Osteoblast (primary cell): ENCODE results near the gene M1AP. TPM values are rescaled to one million over a fixed set of nuclear protein-coding genes. Genes with fewer than 3 reads are reported as not detected.
A peak's percentile ranks its signal among the peaks of the same experiment; 100 is the strongest.

Source experiments
- DNase-seq: peaks from one replicate; pipeline ENCODE4 v3.0.0; 2011; ENCODE audit warnings: low spot score, mixed read lengths; ENCODE audit not compliant: insufficient read length; ENCODE audit errors: missing footprints
- H2AFZ ChIP-seq: 2 replicates; pipeline ENCODE4 v1.6.0; 2011; ENCODE audit warnings: mild to moderate bottlenecking, low read length
- H3K27ac ChIP-seq: 2 replicates; pipeline ENCODE4 v1.5.1; 2011; ENCODE audit warnings: mild to moderate bottlenecking, low read depth, low read length, moderate library complexity
- H3K27me3 ChIP-seq: 2 replicates; pipeline ENCODE4 v1.6.0; 2012; ENCODE audit warnings: mild to moderate bottlenecking, control low read depth, inconsistent platforms, low read length, moderate library complexity; ENCODE audit not compliant: insufficient read depth
- H3K36me3 ChIP-seq: 2 replicates; pipeline ENCODE4 v1.5.1; 2011; ENCODE audit warnings: mild to moderate bottlenecking, low read length, control low read depth, moderate library complexity; ENCODE audit not compliant: insufficient read depth
- H3K4me1 ChIP-seq: 2 replicates; pipeline ENCODE4 v1.5.1; 2011; ENCODE audit warnings: mild to moderate bottlenecking, low read length, control low read depth, moderate library complexity; ENCODE audit not compliant: insufficient read depth
- H3K4me2 ChIP-seq: 2 replicates; pipeline ENCODE4 v1.6.0; 2011; ENCODE audit warnings: mild to moderate bottlenecking, low read length; ENCODE audit not compliant: insufficient read depth
- H3K4me3 ChIP-seq: fragments of 200-600 bp; sonication (generic); 3 replicates; pipeline ENCODE4 v1.5.1; 2012; ENCODE audit warnings: mild to moderate bottlenecking, low read length, inconsistent platforms; ENCODE audit not compliant: insufficient read depth
- H3K79me2 ChIP-seq: 2 replicates; pipeline ENCODE4 v1.6.0; 2012; ENCODE audit warnings: mild to moderate bottlenecking, low read length, control low read depth, inconsistent platforms; ENCODE audit not compliant: insufficient read depth
- H3K9me3 ChIP-seq: 2 replicates; pipeline ENCODE4 v1.5.1; 2011; ENCODE audit warnings: low read depth, low read length, control low read depth
- H4K20me1 ChIP-seq: 2 replicates; pipeline ENCODE4 v1.6.0; 2012; ENCODE audit warnings: mild to moderate bottlenecking, low read length, control low read depth; ENCODE audit not compliant: insufficient read depth
- CTCF ChIP-seq: IDR thresholded peaks from 2 replicates; pipeline ENCODE4 v1.5.1; 2011; ENCODE audit warnings: mild to moderate bottlenecking, low read depth, low read length, moderate library complexity; ENCODE audit errors: extremely low read depth
- total RNA-seq: library from RNA; depleted of rRNA; stranded (reverse); fragments of >200 nt; gene quantifications from 2 replicates; pipeline ENCODE4 v1.2.3, GENCODE V29; 2012

M1AP gene
- total RNA-seq, 1 donor = under 0.01 TPM

GRCh38 chr2:74583504-74583903, 64.6 kb downstream of the M1AP start:
- TF ChIP-seq CTCF = no peak
- Histone ChIP-seq H3K9me3 (no peaks in the 10 kb centered on the region), H2AFZ (no peak overlapping the region), H3K4me2 (peak overlapping the region; percentile 56), H3K4me3 (no peak overlapping the region), H3K36me3 (no peaks in the 10 kb centered on the region), H3K4me1 (peaks cover 34% of the 10 kb centered on the region), H3K27ac (peak overlapping the region; percentile 73), H3K27me3 (no peaks in the 10 kb centered on the region), H4K20me1 (no peaks in the 10 kb centered on the region), H3K79me2 (no peaks in the 10 kb centered on the region)
- peak; percentile 23 for DNase-seq

- H3K79me2 ChIP-seq = no peaks in the 10 kb centered on the region
Measured at GRCh38 chr2:74582184-74582583, 65.9 kb downstream of the M1AP start.

GRCh38 chr2:74581463-74581862, 66.7 kb downstream of the M1AP start:
- no peaks in the 10 kb centered on the region for H4K20me1 ChIP-seq

More at GRCh38 chr2:74582184-74582583, 65.9 kb downstream of the M1AP start:
- Histone ChIP-seq H2AFZ (no peak overlapping the region), H3K36me3 (no peaks in the 10 kb centered on the region), H3K4me1 (peaks cover 43% of the 10 kb centered on the region), H3K27ac (no peak overlapping the region), H3K4me2 (no peak overlapping the region), H3K27me3 (no peaks in the 10 kb centered on the region), H4K20me1 (no peaks in the 10 kb centered on the region), H3K9me3 (no peaks in the 10 kb centered on the region), H3K4me3 (no peak overlapping the region)
- no peak for TF ChIP-seq CTCF
- no peak for DNase-seq

GRCh38 chr2:74578408-74578807, 69.7 kb downstream of the M1AP start:
- Histone ChIP-seq H3K4me3 (no peak overlapping the region), H3K79me2 (no peaks in the 10 kb centered on the region), H3K27me3 (no peaks in the 10 kb centered on the region), H3K4me2 (no peak overlapping the region), H4K20me1 (no peaks in the 10 kb centered on the region), H3K9me3 (no peaks in the 10 kb centered on the region), H3K4me1 (peaks cover 55% of the 10 kb centered on the region), H3K27ac (no peak overlapping the region), H3K36me3 (no peaks in the 10 kb centered on the region), H2AFZ (no peak overlapping the region)
- no peak for TF ChIP-seq CTCF
- DNase-seq = no peak

More at GRCh38 chr2:74581463-74581862, 66.7 kb downstream of the M1AP start:
- Histone ChIP-seq H3K27ac (no peak overlapping the region), H2AFZ (no peak overlapping the region), H3K9me3 (no peaks in the 10 kb centered on the region), H3K27me3 (no peaks in the 10 kb centered on the region), H3K4me3 (no peak overlapping the region), H3K36me3 (no peaks in the 10 kb centered on the region), H3K4me1 (peaks cover 50% of the 10 kb centered on the region), H3K4me2 (no peak overlapping the region), H3K79me2 (no peaks in the 10 kb centered on the region)
- DNase-seq = no peak
- no peak for TF ChIP-seq CTCF
